Heart right ventricle (tissue), 16 donors: ENCODE data around the gene CACNA2D1. TPM values are rescaled to one million over a fixed set of nuclear protein-coding genes. Genes with fewer than 3 reads are reported as not detected.
A peak's percentile ranks its signal among the peaks of the same experiment; 100 is the strongest.

ENCODE experiments used
- ATAC-seq, 8 donors: fragments of 200-7000 bp; cut with Tn5 transposase; one replicate each; pipeline ENCODE4 v1.9.1; 2020; ENCODE audit warnings: mild to moderate bottlenecking in 8 of 8, moderate library complexity in 8 of 8, moderate number of reproducible peaks in 1 of 8
- DNase-seq, 2 donors: peaks; one replicate each; pipeline ENCODE4 v3.0.0-alpha.2; 2020
- H3K27ac ChIP-seq, 10 donors: fragments of 200-600 bp; sonication (generic) in 2 of 10; one replicate each; pipeline versions ENCODE4 v1.5.0 to v1.8.0; 2020 to 2022; ENCODE audit warnings: mild to moderate bottlenecking in 3 of 10
- H3K27me3 ChIP-seq, 7 donors: fragments of 200-600 bp; one replicate each; pipeline ENCODE4 v1.8.0; 2021 to 2022; ENCODE audit warnings: mild to moderate bottlenecking in 2 of 7
- H3K36me3 ChIP-seq, 9 donors: fragments of 200-600 bp; sonication (generic) in 1 of 9; one replicate each; pipeline versions ENCODE4 v1.5.0 to v1.8.0; 2020 to 2022; ENCODE audit warnings: mild to moderate bottlenecking in 2 of 9
- H3K4me1 ChIP-seq, 9 donors: fragments of 200-600 bp; sonication (generic) in 1 of 9; one replicate each; pipeline versions ENCODE4 v1.5.0 to v1.8.0; 2020 to 2022; ENCODE audit warnings: mild to moderate bottlenecking in 4 of 9
- H3K4me3 ChIP-seq, 10 donors: fragments of 200-600 bp; sonication (generic) in 2 of 10; one replicate each; pipeline versions ENCODE4 v1.5.0 to v1.8.0; 2020 to 2022; ENCODE audit warnings: mild to moderate bottlenecking in 7 of 10, moderate library complexity in 2 of 10
- H3K9me3 ChIP-seq, 11 donors: fragments of 200-600 bp in 10 of 11; sonication (generic) in 2 of 11; one replicate each; pipeline versions ENCODE4 v1.5.0 to v1.8.0; 2013 to 2022; ENCODE audit warnings: mild to moderate bottlenecking in 2 of 11, control low read depth in 1 of 11, moderate library complexity in 1 of 11
- CTCF ChIP-seq, 9 donors: fragments of 200-600 bp; sonication (generic) in 2 of 9; IDR thresholded peaks; one replicate each; pipeline versions ENCODE4 v1.5.0 to v1.8.0; 2021 to 2022; ENCODE audit warnings: antibody characterized with exemption in 9 of 9, mild to moderate bottlenecking in 5 of 9, moderate library complexity in 1 of 9
- WGBS, 2 donors: extraction: QIAGEN DNeasy Blood & Tissue Kit; methylation state at CpG; one replicate each; pipeline ENCODE4 v1.1.7; 2013; ENCODE audit warnings: inconsistent platforms in 1 of 2; 5-methylcytosine and 5-hydroxymethylcytosine counted together
- intact Hi-C, 10 donors: fragments of 100-400 bp; cut with DNase I; formaldehyde crosslinking; loops; one replicate each; pipeline versions ENCODE4 v1.11.1 to v1.14.2; 2022
- polyA plus RNA-seq, 2 donors: library from polyadenylated mRNA; stranded (reverse); fragments of 200-250 nt; gene quantifications; one replicate each; pipeline ENCODE4 v1.2.3, GENCODE V29; 2013
- total RNA-seq, 10 donors: library from RNA; stranded (reverse); fragmentation: NEBNext Ultra II Directional in 3 of 10; extraction: Animal tissue kit (Norgen Biotek cat#: 25700) in 3 of 10; gene quantifications; one replicate each; pipeline versions ENCODE4 v1.2.1 to v1.2.4, GENCODE V29; 2021 to 2023
- donor health status: Arrhythmogenic right ventricular cardiomyopathy.
- donor health status: ischemic (EF 13 %, LVEDD 7.1; RV severe dilation, severe dysfunction).
- donor health status: healthy with polysubstance abuse.
- donor health status: DM: no; HTN: yes; CAD: no.
- donor health status: DM: no; HTN: no; CAD: no.
- donor health status: ischemic (EF 25% LVEDD 6.9; RV normal size, moderate dysfunction).
- donor health status: ischemic (EF 25% LVEDD 5.7; RV mildly dilated, moderate dysfunction).
- donor health status: healthy.
- donor health status: DM: yes; HTN: yes; CAD: no.
- donor health status: Ischemic cardiomyopathy.
- donor health status: ischemic (EF 35%, LVEDD 5.7; RV mildly dilated, moderate dysfunction).
- donor health status: nonischemic (EF 11% LVEDD 7.7; RV severe dilation, severe dysfunction).
- donor health status: DM: yes; HTN: yes; CAD: no.
- donor health status: PGD.
- donor health status: ischemic (EF 29% LVEDD 5.4; RV normal size, mild dysfunction).
- donor health status: nonischemic (EF 23%, LVEDD 6.1; RV moderate dilation, normal function).

Gene CACNA2D1
- total and polyA plus RNA-seq, 12 donors: 7.0 to 131 (median 69.3) TPM

- TF ChIP-seq CTCF (IDR thresholded peaks at IDR 0.05): no peak
- WGBS, 2 donors: 81 to 89% methylated on average over 1 of the region's 1 CpG
- ATAC-seq (peak in 1 of 8 donors; percentile 57), DNase-seq (no peak)
- H3K27me3 ChIP-seq: no peaks in the 10 kb centered on the region
- no peaks in the 10 kb centered on the region for H3K9me3 ChIP-seq
- intact Hi-C loops: no loop called here
- no peak overlapping the region for H3K4me3 ChIP-seq
- peaks cover 0 to 38% (median 5%) of the 10 kb centered on the region in 9 donors for H3K4me1 ChIP-seq
- no peaks in the 10 kb centered on the region for H3K36me3 ChIP-seq
- H3K27ac ChIP-seq: no peak overlapping the region
These were observed 172.7 kb downstream of the CACNA2D1 start for GRCh38 chr7:82270870-82271269.

- peaks cover 0 to 57% (median 21%) of the 10 kb centered on the region in 9 donors for H3K4me1 ChIP-seq
- no peaks in the 10 kb centered on the region for H3K36me3 ChIP-seq
- H3K4me3 ChIP-seq: no peak overlapping the region
- DNase-seq: no peak
- H3K27ac ChIP-seq: no peak overlapping the region
- intact Hi-C loops: no loop called here
- no peak for ATAC-seq
- H3K9me3 ChIP-seq: no peaks in the 10 kb centered on the region
- no peak for TF ChIP-seq CTCF (IDR thresholded peaks at IDR 0.05)
- WGBS, 2 donors: 18 to 36% methylated on average over 1 of the region's 1 CpG
- no peaks in the 10 kb centered on the region for H3K27me3 ChIP-seq
These were observed 174.9 kb downstream of the CACNA2D1 start for GRCh38 chr7:82268632-82269031.

- intact Hi-C loops: no loop called here
- ATAC-seq: no peak
- TF ChIP-seq CTCF (IDR thresholded peaks at IDR 0.05): no peak
- Histone ChIP-seq H3K4me3 (no peak overlapping the region), H3K36me3 (no peaks in the 10 kb centered on the region), H3K9me3 (no peaks in the 10 kb centered on the region), H3K27ac (no peak overlapping the region), H3K4me1 (peaks cover 0 to 55% (median 23%) of the 10 kb centered on the region in 9 donors), H3K27me3 (no peaks in the 10 kb centered on the region)
- no peak for DNase-seq
These were observed 177.5 kb downstream of the CACNA2D1 start for GRCh38 chr7:82266081-82266480.

GRCh38 chr7:82264783-82265305 is 178.7 kb downstream of the CACNA2D1 start:
- H3K9me3 ChIP-seq: no peaks in the 10 kb centered on the region

More at GRCh38 chr7:82264783-82265305, 178.7 kb downstream of the CACNA2D1 start:
- no peaks in the 10 kb centered on the region for H3K27me3 ChIP-seq
- H3K27ac ChIP-seq: no peak overlapping the region
- peaks cover 0 to 48% (median 18%) of the 10 kb centered on the region in 9 donors for H3K4me1 ChIP-seq
- no peaks in the 10 kb centered on the region for H3K36me3 ChIP-seq
- TF ChIP-seq CTCF (IDR thresholded peaks at IDR 0.05): no peak
- ATAC-seq: no peak
- DNase-seq: no peak
- intact Hi-C loops: no loop called here
- H3K4me3 ChIP-seq: no peak overlapping the region
- WGBS, 2 donors: 67% methylated on average over 3 of the region's 3 CpGs
